CD14-positive monocyte (primary cell): ENCODE measurements around the gene POLE. TPM values are rescaled to one million over a fixed set of nuclear protein-coding genes. Genes with fewer than 3 reads are reported as not detected.

Experiments
- DNase-seq, 3 donors: peaks; one replicate each; pipeline ENCODE4 v3.0.0-alpha.2; 2011 to 2022
- H2AFZ ChIP-seq: 2 replicates; pipeline ENCODE4 v1.6.0; 2012; ENCODE audit warnings: mild to moderate bottlenecking, low read depth, low read length, inconsistent platforms; ENCODE audit not compliant: insufficient read depth, poor library complexity, severe bottlenecking
- H3K27ac ChIP-seq, 2 donors: 1 replicate in 1 of 2; 2 replicates in 1 of 2; pipeline ENCODE4 v1.5.1; 2012 to 2013; ENCODE audit warnings: low read length in 2 of 2, control low read depth in 1 of 2, inconsistent platforms in 1 of 2, low read depth in 1 of 2, mild to moderate bottlenecking in 1 of 2
- H3K27me3 ChIP-seq, 2 donors: one replicate each; pipeline versions ENCODE4 v1.6.0 to v1.6.1; 2011 to 2013; ENCODE audit warnings: low read length in 2 of 2; ENCODE audit not compliant: control insufficient read depth in 2 of 2, insufficient read depth in 2 of 2
- H3K36me3 ChIP-seq, 2 donors: replicated peaks in 1 of 2; 1 replicate in 1 of 2; 2 replicates in 1 of 2; pipeline versions ENCODE4 v1.5.1 to v1.6.1; 2012 to 2013; ENCODE audit warnings: low read length in 2 of 2, control low read depth in 1 of 2, inconsistent platforms in 1 of 2, mild to moderate bottlenecking in 1 of 2; ENCODE audit not compliant: insufficient read depth in 2 of 2, control insufficient read depth in 1 of 2
- H3K4me1 ChIP-seq, 2 donors: 1 replicate in 1 of 2; 2 replicates in 1 of 2; pipeline versions ENCODE4 v1.5.1 to v1.6.1; 2012 to 2013; ENCODE audit warnings: low read length in 2 of 2, control low read depth in 1 of 2, inconsistent platforms in 1 of 2, mild to moderate bottlenecking in 1 of 2, moderate library complexity in 1 of 2; ENCODE audit not compliant: insufficient read depth in 2 of 2, control insufficient read depth in 1 of 2
- H3K4me2 ChIP-seq: replicated peaks from 2 replicates; pipeline ENCODE3; 2012; ENCODE audit warnings: low read length, moderate library complexity, mild to moderate bottlenecking; ENCODE audit not compliant: poor library complexity, severe bottlenecking; ENCODE audit errors: extremely low read depth
- H3K4me3 ChIP-seq, 3 experiments: fragments of 200-600 bp in 1 of 3; sonication (generic) in 1 of 3; replicated peaks in 1 of 3; 1 replicate in 2 of 3; 2 replicates in 1 of 3; pipeline ENCODE4 v1.5.1; 2011 to 2013; ENCODE audit warnings: low read length in 3 of 3, mild to moderate bottlenecking in 3 of 3, control low read depth in 2 of 3, low read depth in 2 of 3, inconsistent platforms in 1 of 3, moderate library complexity in 1 of 3
- H3K79me2 ChIP-seq: 2 replicates; pipeline ENCODE4 v1.6.0; 2012; ENCODE audit warnings: mild to moderate bottlenecking, control low read depth, inconsistent platforms, low read length, moderate library complexity; ENCODE audit not compliant: insufficient read depth
- H3K9ac ChIP-seq: 2 replicates; pipeline ENCODE4 v1.6.0; 2017; ENCODE audit warnings: low read length, mild to moderate bottlenecking; ENCODE audit not compliant: insufficient read depth, poor library complexity, severe bottlenecking
- H3K9me3 ChIP-seq, 2 donors: replicated peaks in 1 of 2; 1 replicate in 1 of 2; 2 replicates in 1 of 2; pipeline versions ENCODE4 v1.5.1 to v1.6.1; 2012 to 2013; ENCODE audit warnings: low read length in 2 of 2, control low read depth in 1 of 2; ENCODE audit not compliant: control insufficient read depth in 1 of 2, insufficient read depth in 1 of 2
- H4K20me1 ChIP-seq: 2 replicates; pipeline ENCODE4 v1.6.0; 2012; ENCODE audit warnings: mild to moderate bottlenecking, low read length, control low read depth, moderate library complexity; ENCODE audit not compliant: insufficient read depth
- H3K27ac Mint-ChIP-seq, 7 donors: one replicate each; pipeline ENCODE4 v1.8.0; 2020; ENCODE audit warnings: mild to moderate bottlenecking in 7 of 7, mixed read lengths in 7 of 7, moderate library complexity in 6 of 7, inconsistent platforms in 2 of 7
- H3K27me3 Mint-ChIP-seq, 3 donors: one replicate each; pipeline ENCODE4 v1.8.0; 2021 to 2022; ENCODE audit warnings: low read depth in 3 of 3, mild to moderate bottlenecking in 3 of 3, mixed read lengths in 3 of 3, moderate library complexity in 3 of 3, inconsistent platforms in 1 of 3
- H3K36me3 Mint-ChIP-seq, 2 donors: one replicate each; pipeline ENCODE4 v1.8.0; 2020; ENCODE audit warnings: mixed read lengths in 2 of 2, inconsistent platforms in 1 of 2, mild to moderate bottlenecking in 1 of 2
- H3K4me1 Mint-ChIP-seq: one replicate; pipeline ENCODE4 v1.8.0; 2020; ENCODE audit warnings: mild to moderate bottlenecking, mixed read lengths
- H3K4me3 Mint-ChIP-seq, 2 donors: one replicate each; pipeline ENCODE4 v1.8.0; 2020; ENCODE audit warnings: mild to moderate bottlenecking in 2 of 2, mixed read lengths in 2 of 2, moderate library complexity in 1 of 2
- H3K9me3 Mint-ChIP-seq, 7 donors: one replicate each; pipeline ENCODE4 v1.8.0; 2020 to 2022; ENCODE audit warnings: mixed read lengths in 7 of 7, mild to moderate bottlenecking in 6 of 7, moderate library complexity in 6 of 7, inconsistent platforms in 2 of 7
- WGBS: methylation state at CpG from one replicate; pipeline ENCODE4 v1.1.5; 2013; ENCODE audit warnings: missing lambda C conversion rate; ENCODE audit not compliant: insufficient coverage; 5-methylcytosine and 5-hydroxymethylcytosine counted together
- intact Hi-C, 2 donors: fragments of 100-400 bp; cut with micrococcal nuclease; formaldehyde crosslinking; loops; one replicate each; pipeline versions ENCODE4 v1.15.0 to v1.15.1; 2023
- polyA plus RNA-seq, 3 donors: library from polyadenylated mRNA; depleted of rRNA in 1 of 3; unstranded in 2 of 3; stranded (reverse) in 1 of 3; fragments of 300-500 nt in 2 of 3; fragments of >200 nt in 1 of 3; fragmentation: Illumina TruSeq in 2 of 3; gene quantifications; 1 replicate in 2 of 3; 2 replicates in 1 of 3; pipeline ENCODE4 v1.2.3, GENCODE V29; 2012 to 2021
- TF ChIP-seq, protein P1 (sequence below): fragments of 200-600 bp; IDR thresholded peaks from one replicate; pipeline ENCODE4 v1.8.0; 2022; ENCODE audit warnings: antibody characterized with exemption, mild to moderate bottlenecking

Gene POLE
- polyA plus RNA-seq, 3 donors: 1.00 to 24.2 (median 2.2) TPM

DNA sequence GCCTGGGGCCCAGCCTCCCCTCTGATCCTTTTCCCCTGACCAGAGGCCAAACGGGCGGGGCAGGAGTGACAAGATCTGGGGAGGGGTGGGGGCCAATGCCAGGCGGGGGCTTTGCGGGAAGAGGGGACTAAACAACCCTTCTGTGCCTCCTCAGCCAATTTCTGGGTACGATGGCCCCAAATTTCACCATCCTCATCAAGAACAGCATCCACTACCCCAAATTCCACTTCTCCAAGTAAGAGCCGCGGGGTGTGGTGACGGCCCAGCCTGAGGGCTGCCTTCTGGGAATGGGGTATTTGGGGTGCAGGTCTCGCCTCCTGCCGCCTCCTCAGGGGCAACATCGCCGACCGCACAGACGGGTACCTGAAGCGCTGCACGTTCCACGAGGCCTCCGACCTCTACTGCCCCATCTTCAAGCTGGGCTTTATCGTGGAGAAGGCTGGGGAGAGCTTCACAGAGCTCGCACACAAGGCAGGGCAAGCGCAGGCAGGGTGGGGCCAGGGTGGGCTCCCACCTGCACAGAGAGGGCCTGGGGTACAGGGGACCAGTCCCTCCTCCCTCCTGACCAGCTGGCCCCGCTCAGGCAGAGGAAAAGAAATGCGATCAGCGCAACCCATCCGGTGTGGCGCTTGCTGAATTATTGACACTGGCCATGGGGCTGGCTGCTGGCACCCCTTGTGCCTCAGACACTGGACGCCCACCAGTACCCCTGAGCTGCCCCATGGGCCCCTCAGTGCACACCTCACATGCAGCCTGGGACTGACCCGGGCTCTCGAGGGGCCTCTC, 66.8 kb downstream of the POLE start:
- intact Hi-C loops: no loop called here
- no peaks in the 10 kb centered on the region for H4K20me1 ChIP-seq
- peaks cover 18 to 52% of the 10 kb centered on the region in 2 donors for H3K27me3 ChIP-seq
- no peaks in the 10 kb centered on the region for H3K79me2 ChIP-seq
- no peak overlapping the region for H3K27ac ChIP-seq
- Mint-ChIP-seq H3K36me3 (peaks cover 19 to 26% of the 10 kb centered on the region in 2 donors), H3K4me3 (peak overlapping the region in 1 of 2 donors; percentile 57), H3K27me3 (peaks cover 39 to 64% (median 45%) of the 10 kb centered on the region in 3 donors), H3K27ac (no peak overlapping the region), H3K4me1 (peaks cover 2% of the 10 kb centered on the region), H3K9me3 (peaks cover 17 to 34% (median 27%) of the 10 kb centered on the region in 7 donors)
- no peak for DNase-seq
- no peaks in the 10 kb centered on the region for H3K4me1 ChIP-seq
- H3K9me3 ChIP-seq: peaks cover 26 to 29% of the 10 kb centered on the region in 2 donors
- WGBS: 66% methylated on average over 19 of the region's 29 CpGs
- peaks cover 13 to 16% of the 10 kb centered on the region in 2 donors for H3K36me3 ChIP-seq
- H3K4me3 ChIP-seq: no peak overlapping the region
- H3K9ac ChIP-seq: no peak overlapping the region
- TF ChIP-seq, protein P1, sequence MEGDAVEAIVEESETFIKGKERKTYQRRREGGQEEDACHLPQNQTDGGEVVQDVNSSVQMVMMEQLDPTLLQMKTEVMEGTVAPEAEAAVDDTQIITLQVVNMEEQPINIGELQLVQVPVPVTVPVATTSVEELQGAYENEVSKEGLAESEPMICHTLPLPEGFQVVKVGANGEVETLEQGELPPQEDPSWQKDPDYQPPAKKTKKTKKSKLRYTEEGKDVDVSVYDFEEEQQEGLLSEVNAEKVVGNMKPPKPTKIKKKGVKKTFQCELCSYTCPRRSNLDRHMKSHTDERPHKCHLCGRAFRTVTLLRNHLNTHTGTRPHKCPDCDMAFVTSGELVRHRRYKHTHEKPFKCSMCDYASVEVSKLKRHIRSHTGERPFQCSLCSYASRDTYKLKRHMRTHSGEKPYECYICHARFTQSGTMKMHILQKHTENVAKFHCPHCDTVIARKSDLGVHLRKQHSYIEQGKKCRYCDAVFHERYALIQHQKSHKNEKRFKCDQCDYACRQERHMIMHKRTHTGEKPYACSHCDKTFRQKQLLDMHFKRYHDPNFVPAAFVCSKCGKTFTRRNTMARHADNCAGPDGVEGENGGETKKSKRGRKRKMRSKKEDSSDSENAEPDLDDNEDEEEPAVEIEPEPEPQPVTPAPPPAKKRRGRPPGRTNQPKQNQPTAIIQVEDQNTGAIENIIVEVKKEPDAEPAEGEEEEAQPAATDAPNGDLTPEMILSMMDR: no peak
- H3K4me2 ChIP-seq: no peak overlapping the region
- no peak overlapping the region for H2AFZ ChIP-seq

GRCh38 chr12:132619386-132620112, 67.6 kb downstream of the POLE start:
- H3K27me3 Mint-ChIP-seq: peaks cover 41 to 70% (median 49%) of the 10 kb centered on the region in 3 donors
- 22% methylated on average over 47 of the region's 53 CpGs for WGBS
- intact Hi-C loops: loop anchor here in 1 of 2 donors (5.0 kb wide), 2 partner anchors 202 to 467 kb away; no protein-coding TSS in a partner anchor
- no peak for DNase-seq
- H3K27ac Mint-ChIP-seq: no peak overlapping the region
- peaks cover 17 to 38% (median 27%) of the 10 kb centered on the region in 7 donors for H3K9me3 Mint-ChIP-seq
- no peak overlapping the region for H3K4me3 ChIP-seq
- peaks cover 13 to 19% of the 10 kb centered on the region in 2 donors for H3K36me3 Mint-ChIP-seq
- H3K4me1 Mint-ChIP-seq: peaks cover 7% of the 10 kb centered on the region
- no peaks in the 10 kb centered on the region for H3K79me2 ChIP-seq
- no peak overlapping the region for H2AFZ ChIP-seq
- H3K27ac ChIP-seq: no peak overlapping the region
- peaks cover 6 to 8% of the 10 kb centered on the region in 2 donors for H3K36me3 ChIP-seq
- peaks cover 26 to 29% of the 10 kb centered on the region in 2 donors for H3K9me3 ChIP-seq
- TF ChIP-seq, protein P1: no peak
- H3K4me2 ChIP-seq: no peak overlapping the region
- no peaks in the 10 kb centered on the region for H4K20me1 ChIP-seq
- no peak overlapping the region for H3K9ac ChIP-seq
- no peaks in the 10 kb centered on the region for H3K4me1 ChIP-seq
- H3K27me3 ChIP-seq: peaks cover 18 to 57% of the 10 kb centered on the region in 2 donors
- no peak overlapping the region for H3K4me3 Mint-ChIP-seq
